NCI-H524 (cell line): ENCODE measurements around the gene TPPP3.
A peak's percentile ranks its signal among the peaks of the same experiment; 100 is the strongest.

Source experiments
- DNase-seq, 2 experiments: peaks; one replicate each; lab custom pipeline; 2025; lab: John Stamatoyannopoulos, UW

Gene TPPP3

DNA sequence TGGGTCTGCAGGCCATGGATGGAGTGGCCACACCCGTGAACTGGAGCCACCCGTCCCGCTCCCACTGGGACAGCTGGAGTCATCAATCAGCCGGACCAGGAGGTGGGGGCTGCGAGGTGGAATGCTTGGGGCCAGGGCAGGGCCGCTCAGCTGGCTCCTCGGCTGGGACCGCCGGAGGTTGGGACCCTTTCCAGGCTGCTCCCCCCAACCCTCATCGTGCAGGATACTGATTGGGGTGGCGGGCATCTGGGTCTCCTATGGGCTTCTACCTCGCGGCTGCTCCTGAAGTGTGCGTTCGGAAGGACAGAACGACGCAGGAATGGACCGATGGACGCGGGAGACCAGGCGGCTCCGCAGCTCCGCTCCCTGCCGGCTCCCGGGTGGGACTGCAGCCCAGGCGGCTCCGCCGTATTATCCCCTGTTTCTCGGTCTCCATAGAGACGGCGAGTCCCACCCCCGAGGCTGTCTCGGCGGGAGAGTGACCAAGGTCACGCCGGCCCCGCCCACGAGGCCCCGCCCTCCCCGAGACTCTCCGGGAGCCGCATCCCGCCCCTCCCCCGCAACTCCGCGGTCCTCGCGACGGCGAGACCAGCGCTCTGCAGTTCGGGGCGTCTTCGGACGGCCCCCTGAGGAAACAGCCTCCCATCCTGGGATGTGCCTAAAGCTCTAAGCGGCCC is at the start of gene TPPP3:
TSS of gene TPPP3 (minus strand) at position 388 of the 677 bp plus-strand sequence. CDS start 2,387 bp downstream, outside the sequence.
- peak; percentile 87 to 91 for DNase-seq

DNA sequence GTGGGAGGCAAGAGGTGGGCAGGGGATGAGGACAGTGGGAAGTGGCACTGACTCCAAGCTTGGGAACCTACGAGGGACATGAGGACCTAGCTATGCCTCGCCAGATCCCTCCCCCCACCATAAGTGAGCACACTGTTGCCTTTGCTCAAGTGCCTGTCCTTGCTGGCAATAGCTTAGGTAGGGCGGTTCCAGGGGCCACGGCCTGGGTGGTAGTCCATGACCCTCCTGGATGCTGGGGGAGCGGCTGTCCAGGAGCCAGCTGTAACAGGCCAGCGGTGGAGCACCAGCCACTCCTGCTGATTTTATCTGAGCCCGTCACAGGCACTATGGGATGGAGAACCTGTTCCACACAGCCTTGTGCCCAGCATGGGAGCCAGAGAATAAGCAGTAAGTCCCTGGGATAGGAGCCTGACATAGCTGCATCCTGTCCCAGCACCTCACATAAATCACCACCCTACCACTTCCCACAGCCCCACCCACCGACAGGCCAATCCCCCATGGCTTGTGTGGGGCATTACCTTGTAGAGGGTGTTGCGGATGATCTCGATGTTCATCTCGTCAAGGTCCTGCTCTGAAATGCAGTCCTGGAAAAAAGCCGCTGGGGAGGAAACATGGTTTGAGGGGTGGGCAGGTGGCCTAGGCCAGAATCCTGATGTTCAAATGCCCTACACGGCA is 49.4 kb upstream of the TPPP3 start:
- DNase-seq = no peak

DNA sequence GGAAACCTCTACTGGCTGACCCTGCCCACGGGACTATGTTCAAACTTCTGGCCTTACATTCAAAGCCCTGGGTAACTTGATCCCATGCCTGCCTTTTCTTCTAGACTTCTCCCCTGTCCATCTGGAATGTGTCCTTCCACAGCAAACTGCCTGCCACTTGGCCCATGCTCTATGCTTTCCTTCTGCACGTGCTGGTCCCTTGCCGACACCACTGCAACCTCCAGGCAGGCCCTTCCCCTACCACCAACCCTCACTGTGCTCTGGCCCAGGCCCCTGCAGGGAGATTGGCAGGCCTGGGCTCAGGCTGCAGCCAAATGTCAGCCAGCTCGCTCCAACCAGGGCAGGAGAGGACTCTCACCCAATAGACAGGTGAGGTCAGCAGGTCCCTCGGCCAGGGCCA is 48.6 kb upstream of the TPPP3 start:
- peak; percentile 80 to 82 for DNase-seq

DNA sequence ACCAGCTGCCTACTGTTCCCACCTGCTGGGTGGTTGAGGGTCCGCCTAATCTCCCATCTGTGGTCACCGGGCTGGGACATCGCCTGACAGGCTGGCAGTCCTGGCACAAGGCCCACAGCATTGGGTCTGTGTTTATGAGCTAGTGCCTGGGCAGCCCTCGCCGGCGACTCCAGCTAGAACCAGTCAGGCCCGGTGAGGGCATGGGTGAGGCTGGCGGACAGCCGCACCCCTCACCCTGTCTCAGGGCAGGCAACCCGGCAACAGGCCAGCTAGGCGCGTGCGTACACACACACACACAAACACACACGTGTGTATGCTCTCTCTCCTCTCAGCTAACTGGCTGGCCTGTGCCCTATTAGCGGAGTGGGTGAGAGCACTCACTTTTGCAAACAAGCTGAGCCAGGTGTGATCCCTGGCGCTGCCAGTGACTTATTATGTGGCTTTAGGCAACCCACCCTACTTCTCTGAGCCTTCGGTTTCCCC is 48.0 kb upstream of the TPPP3 start:
- peak; percentile 99 for DNase-seq

DNA sequence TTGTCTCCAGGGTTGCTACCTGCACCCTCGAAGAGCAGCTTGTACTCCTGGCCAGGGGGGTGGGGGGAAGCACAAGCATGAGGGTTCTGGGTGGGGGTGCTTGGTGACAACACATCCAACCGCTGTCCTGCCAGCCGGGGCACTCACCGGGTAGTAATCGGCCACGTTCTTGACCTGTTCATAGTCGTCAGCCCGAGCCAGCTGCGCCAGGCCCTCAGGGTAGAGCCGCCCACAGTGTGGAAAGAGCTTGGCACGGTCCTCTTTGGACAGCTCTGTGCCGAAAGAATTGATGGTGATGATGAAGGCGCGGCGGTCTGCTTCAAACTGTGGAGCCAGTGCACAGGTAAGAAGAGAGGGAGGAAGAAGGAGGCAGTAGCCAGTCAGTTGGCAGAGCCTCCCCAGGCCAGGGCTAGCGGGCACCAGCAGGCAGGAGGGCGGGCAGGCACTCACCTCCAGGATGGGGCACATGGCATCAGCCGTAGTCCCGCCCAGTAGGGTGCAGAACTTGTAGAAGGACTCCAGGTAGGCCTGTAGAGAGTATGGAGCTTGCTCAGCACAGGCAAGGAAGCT is 45.6 kb upstream of the TPPP3 start:
- no peak for DNase-seq

DNA sequence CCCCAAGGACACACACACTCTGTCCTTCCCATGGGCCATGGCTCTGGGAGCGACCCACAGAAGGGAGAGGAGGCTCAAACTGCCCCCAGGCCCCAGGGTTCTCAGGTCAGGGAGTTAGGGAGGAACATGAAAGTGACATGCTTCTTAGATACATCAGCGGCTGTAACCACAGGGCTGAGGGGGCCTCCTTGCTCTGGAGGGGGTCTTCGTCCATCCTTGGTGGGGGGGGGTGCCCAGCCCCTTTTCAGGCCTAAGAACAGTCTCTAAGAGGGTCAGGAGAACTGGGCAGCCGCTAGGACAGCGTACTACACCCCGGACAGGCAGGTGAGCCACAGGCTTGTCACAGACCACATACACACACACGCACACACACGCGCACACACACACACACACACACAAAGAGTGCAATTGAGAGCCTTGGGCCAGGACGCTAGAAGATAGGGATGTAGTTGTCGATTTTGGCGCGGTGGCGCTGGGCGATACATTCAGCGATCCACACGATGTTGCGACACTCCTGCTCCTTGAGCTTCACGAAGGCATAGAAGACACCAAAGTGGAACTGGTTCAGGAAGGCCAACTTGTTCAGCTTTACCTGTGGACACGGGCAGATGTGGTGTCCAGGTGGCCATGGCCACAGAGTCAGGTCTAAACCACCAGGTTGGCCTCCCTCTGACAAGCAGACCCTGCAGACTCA is 44.9 kb upstream of the TPPP3 start:
- no peak for DNase-seq

DNA sequence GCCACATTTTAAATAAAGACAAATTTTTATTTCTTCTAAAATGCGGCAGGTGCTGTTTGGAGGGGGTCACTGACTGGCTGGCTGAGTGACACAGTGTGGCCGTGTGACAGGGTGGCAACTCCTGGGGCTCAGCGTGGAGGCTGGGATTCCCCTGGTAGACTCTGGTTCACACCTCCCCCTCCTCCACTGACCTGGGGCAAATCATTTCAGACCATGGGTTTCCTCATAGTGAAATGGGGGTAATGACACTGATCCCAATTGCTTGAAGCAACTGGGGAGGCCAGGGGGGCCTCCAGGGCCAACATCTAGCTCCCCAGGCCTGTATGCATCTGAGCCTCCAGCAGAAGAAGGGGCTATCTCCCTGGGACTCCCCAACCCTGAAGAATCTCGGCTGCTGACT is 44.2 kb upstream of the TPPP3 start:
- DNase-seq = no peak

DNA sequence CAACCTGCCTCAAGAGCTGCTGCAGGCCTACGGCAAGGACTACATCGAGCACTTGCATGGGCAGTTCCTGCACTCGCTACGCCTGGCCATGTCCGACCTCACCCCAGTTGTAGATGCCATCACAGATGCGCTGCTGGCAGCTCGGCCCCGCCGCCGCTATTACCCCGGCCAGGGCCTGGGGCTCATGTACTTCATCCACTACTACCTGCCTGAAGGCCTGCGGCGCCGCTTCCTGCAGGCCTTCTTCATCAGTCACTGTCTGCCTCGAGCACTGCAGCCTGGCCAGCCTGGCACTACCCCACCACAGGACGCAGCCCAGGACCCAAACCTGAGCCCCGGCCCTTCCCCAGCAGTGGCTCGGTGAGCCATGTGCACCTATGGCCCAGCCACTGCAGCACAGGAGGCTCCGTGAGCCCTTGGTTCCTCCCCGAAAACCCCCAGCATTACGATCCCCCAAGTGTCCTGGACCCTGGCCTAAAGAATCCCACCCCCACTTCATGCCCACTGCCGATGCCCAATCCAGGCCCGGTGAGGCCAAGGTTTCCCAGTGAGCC is 43.4 kb upstream of the TPPP3 start:
- DNase-seq = no peak

DNA sequence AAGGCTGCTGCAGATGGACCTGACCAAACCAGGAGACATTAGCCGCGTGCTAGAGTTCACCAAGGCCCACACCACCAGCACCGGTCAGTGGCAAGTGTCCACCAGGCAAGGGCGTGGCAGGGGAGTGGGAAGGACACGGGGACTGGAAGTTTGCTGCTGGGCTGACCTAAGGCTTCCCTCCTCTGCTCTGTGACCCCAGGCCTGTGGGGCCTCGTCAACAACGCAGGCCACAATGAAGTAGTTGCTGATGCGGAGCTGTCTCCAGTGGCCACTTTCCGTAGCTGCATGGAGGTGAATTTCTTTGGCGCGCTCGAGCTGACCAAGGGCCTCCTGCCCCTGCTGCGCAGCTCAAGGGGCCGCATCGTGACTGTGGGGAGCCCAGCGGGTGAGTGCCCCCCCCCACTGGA is 42.5 kb upstream of the TPPP3 start:
- no peak for DNase-seq

DNA sequence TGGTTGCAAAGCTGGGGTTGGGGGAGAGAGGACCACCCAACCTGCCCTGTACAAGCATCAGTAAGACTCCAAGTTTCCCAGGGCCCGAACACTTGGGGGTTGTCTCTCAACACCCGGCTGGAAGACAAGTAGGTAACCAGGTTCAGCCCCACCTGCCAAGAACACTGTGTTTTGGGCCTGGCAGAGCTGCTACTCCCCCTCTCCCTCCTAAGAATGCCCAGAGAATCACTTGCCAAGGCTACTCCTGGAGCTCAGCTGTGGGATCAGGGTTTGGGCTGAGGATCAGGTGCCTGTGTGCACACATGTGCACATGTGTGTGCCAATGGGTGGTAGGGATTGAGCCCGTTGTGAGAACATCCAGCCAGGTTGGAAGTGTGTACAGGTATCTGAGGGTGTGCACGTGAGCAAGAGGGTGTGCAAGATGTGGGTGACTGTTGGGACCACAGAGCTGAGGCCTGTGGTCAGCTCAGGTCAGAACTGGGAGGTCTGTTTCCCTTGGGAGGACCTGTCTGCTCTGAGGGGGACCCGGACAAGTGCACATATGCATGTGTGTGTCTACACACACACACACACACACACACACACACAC is 39.9 kb upstream of the TPPP3 start:
- DNase-seq = no peak

DNA sequence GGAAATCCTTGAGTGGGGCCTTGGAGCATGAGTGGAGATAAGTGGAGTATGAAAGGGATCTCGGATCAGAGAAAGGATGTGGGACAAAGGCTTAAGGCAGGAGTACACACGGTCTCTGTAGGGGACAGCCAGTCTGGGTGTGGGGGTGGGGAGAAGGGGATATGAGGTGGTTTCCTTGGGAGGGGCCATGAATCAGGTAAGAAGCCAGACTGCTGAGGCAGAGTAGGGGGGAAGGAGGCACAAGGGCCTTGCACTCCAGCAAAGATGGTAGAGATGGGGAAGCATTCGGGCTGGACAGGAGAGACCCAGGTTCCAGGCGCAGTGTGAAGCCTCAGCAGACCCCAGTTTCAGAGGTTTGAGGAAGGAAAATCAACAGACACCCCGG is 39.2 kb upstream of the TPPP3 start:
- DNase-seq = no peak

DNA sequence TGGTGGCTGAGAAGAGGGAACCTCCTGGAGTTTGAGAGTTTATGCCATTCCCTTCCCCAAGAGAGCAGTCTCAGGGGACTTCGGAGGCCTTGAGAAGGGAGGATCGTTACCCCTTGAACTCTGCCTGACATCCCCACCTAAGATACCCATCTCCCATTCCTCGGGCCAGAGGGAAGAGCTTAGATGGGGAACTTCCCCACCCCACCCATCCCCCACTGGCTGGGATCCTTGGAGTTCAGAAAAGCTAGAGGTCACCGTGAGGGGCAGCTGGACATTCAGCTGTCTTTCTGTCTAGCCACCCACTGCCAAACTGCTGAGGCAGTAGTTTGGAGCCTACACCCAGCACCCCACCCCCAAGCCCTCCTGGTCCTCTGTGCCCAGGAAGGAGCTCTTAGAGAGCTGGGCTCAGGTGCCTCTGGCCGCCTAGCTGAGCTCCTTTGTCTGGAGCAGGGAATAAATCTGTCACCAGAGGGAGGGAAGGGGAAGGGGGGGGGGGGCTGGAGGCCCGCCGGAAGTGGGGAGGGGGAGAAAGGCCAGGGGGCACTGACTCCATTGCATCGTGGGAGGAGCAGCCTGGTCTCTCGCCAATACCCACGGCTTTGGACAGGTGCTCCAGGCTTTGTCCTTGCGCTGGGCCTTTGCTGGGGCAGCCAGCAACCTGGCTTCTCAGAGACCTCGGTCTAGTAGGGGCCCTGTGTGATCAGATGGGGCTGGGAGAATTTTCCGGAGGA is 38.6 kb upstream of the TPPP3 start:
- DNase-seq = peak; percentile 24 to 59

DNA sequence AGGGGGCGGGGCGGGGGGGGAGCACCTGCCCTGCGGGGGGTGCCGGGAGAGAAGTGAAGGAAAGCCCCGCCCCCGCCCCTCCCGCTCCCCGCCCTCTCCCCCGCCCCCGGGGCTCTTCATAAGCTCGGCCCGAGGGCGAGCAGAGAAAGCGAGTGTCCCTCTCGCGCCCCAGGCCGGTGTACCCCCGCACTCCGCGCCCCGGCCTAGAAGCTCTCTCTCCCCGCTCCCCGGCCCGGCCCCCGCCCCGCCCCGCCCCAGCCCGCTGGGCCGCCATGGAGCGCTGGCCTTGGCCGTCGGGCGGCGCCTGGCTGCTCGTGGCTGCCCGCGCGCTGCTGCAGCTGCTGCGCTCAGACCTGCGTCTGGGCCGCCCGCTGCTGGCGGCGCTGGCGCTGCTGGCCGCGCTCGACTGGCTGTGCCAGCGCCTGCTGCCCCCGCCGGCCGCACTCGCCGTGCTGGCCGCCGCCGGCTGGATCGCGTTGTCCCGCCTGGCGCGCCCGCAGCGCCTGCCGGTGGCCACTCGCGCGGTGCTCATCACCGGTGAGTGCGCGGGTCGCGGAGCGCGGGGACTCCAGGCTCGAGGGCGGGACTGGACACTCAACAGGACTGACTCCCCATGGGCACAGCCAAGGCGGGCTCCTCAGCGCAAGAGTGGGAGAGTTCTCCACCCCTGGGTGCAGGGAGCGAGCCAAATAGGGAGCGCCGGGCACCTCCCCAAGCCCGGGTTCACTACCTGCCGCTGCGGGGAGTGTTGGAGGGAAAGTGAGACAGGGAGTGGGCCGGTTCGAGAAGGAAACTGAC is 37.9 kb upstream of the TPPP3 start, which contains the start of gene HSD11B2:
TSS of gene HSD11B2 (plus strand) at position 145 of the 798 bp plus-strand sequence. CDS start at position 273, 128 bp downstream.
- DNase-seq = peak; percentile 70 to 80

DNA sequence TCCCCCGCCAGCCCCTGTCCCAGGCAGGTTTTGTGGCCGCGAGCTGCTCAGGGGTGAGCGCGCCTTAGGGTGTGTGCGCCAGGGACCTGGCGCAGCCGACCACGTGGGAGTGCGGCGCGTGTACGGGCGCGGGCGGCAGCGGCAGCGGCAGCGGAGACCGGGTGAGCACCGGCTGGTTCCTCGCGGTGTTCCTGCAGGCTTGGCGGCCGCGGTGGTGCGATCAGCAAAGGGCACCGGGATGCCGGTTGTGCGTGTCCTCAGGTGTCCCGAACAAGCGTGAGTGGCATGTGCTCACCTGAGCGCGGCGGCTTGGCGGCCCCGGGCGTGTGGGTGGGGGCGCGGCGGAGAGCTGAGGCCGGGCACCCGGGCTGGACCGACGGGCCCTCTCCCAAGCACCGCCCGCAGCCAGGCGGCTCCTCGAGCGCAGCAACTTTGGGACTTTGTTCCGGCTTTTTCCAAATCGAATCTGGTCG is 37.2 kb upstream of the TPPP3 start:
- DNase-seq = peak in 1 of 2 experiments; percentile 49

DNA sequence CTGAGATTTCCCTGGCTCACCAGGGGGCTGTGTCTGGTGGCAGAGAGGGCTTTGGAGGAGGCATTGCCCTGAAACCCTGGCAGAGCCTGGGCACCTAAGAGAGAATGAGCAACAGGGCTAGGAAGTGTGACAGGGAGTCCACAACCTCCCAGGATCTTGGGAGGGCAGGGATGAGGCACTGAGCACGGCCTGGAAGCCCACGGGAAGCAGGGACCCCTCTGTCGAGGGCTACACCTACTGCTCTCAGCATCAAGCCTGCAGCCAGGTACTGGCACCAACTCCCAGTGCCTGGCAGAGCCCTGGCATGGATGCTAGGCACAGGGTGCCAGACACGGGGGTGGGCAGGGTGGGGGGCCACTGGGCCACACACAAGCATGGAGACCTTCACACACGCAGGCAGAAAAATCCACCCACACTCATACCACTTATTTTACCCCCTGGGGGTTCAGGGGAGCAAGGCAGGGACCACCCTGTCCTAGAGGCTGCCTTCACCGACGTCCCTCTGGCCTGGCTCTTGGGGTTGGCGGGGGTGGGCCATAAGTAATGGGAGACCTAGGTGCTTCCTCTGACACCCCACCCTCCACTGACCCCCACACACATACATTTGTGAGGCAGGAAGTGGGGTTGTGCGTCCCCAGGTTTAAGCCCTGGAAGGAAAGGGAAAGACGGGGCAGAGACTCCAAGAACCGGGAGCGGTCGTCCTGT is 36.7 kb upstream of the TPPP3 start:
- no peak for DNase-seq

DNA sequence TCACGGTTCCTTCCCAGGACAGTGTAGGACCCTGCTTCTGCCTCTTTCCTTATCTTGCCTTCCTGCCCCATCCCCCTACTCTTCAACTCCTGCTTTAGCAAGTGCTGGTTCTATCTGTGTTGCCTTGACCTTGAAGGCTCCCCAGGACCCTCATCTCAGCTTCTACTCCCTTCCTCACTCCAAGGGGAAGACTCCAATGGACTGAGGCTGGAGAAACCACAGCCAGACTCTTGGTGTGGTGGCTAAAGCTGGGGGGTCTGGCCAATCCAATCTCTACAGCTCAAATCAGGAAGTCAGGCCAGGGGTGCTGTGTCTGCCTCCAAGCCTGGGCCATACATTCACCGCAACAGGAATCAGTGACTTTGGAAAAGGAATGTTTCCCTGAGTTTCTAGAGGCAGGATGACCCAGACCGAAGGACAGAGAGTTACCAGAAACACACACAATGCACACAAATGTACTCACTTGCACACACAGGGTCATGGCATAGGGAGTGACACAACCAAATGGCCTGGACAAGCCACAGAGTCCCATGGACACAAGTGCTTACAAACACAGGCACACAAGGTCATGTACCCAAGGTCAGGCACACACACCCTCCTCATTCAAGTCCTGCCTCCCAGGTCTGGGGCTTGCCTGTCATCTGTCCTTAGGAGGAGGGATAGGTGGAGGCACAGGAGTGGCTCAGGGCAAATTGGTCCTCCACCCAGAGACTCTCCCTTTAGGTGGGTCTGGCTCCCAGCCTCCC is 35.9 kb upstream of the TPPP3 start:
- DNase-seq = no peak

DNA sequence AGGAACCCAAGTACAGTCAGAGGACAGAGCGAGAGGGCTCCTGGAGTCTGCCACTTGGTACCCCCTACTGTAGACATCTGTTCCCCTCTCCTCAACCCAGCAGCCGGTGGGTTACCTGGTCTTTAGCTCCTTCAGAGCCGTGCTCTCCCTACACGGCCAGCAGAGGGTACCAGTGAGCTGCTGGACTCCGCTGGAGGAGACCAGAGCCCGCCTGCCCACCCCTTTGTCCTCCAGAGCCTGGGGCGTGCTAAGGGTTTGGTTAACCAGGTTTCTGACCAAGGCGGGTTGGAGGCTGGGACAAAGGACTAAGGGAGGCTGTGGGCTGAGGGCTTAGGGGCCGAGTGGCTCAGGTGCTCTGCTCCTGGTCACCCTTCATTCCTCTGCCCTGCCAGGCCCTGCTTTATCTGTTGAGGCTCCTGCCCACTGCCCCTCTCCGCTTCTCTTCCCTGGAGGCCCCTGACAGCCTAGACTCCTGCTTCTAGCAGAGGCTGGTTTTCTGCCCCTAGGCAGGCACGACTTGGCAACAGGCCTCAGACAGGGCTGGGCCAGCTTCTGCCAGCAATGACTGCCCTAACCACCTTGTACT is 34.9 kb upstream of the TPPP3 start:
- peak; percentile 88 to 93 for DNase-seq

DNA sequence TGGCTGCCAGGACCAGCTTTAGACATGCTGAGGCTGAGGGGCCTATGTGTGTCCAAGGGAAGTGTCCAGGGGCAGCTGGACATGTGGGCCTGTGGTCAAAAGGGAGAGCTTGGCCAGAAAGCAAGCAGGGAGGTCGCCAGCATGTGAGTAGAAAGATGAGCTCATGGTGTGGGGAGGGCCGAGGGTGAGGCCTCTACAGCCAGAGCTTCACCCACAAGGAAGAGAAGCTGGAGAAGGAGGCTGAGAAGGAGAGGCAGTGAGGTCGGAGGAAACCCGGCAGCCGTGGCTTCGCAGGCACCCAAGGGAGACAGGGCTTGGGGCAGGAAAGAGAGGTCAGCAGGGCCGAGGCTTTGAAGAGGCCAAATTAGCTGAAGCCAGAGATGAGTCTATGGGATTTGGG is 33.7 kb upstream of the TPPP3 start:
- DNase-seq = no peak
